Activated T-helper 2 cell treated with anti-CD3 and anti-CD28 coated beads, Interferon-gamma antibody, Interleukin-2, Interleukin-4, amounts not matched to agents 10 μg/mL and 5 μg/mL and 100 μg/mL, durations not matched to agents 14 hours and 24 hours and 36 hours (primary cell): ENCODE data around the gene FOXJ3. TPM values are rescaled to one million over a fixed set of nuclear protein-coding genes. Genes with fewer than 3 reads are reported as not detected.
"Not testable (repeated sequence)": the region's sequence is repeated elsewhere in the genome, so short reads cannot be mapped to it uniquely, and the experiment has no call there.

ENCODE experiments used
- DNase-seq: peaks from one replicate; pipeline ENCODE4 v3.0.0; 2021; ENCODE audit warnings: low spot score
- H3K27ac Mint-ChIP-seq: one replicate; pipeline ENCODE4 v1.8.0; 2021; ENCODE audit warnings: mixed read lengths
- H3K27me3 Mint-ChIP-seq: one replicate; pipeline ENCODE4 v1.8.0; 2021; ENCODE audit warnings: low read depth, mixed read lengths
- H3K36me3 Mint-ChIP-seq: one replicate; pipeline ENCODE4 v1.8.0; 2021; ENCODE audit warnings: low read depth, mixed read lengths
- H3K4me1 Mint-ChIP-seq: one replicate; pipeline ENCODE4 v1.8.0; 2021; ENCODE audit warnings: low read depth, mixed read lengths
- H3K4me3 Mint-ChIP-seq: one replicate; pipeline ENCODE4 v1.8.0; 2021; ENCODE audit warnings: low read depth, mild to moderate bottlenecking, moderate library complexity, mixed read lengths
- H3K9me3 Mint-ChIP-seq: one replicate; pipeline ENCODE4 v1.8.0; 2021; ENCODE audit warnings: mixed read lengths
- intact Hi-C: fragments of 100-400 bp; cut with micrococcal nuclease; formaldehyde crosslinking; loops from one replicate; pipeline ENCODE4 v1.15.1; 2023
- total RNA-seq: library from RNA; stranded (reverse); gene quantifications from 2 replicates; pipeline ENCODE4 v1.2.3, GENCODE V29; 2022

FOXJ3 gene
- total RNA-seq, 1 donor from 2014 or later = 46.4 TPM

DNA sequence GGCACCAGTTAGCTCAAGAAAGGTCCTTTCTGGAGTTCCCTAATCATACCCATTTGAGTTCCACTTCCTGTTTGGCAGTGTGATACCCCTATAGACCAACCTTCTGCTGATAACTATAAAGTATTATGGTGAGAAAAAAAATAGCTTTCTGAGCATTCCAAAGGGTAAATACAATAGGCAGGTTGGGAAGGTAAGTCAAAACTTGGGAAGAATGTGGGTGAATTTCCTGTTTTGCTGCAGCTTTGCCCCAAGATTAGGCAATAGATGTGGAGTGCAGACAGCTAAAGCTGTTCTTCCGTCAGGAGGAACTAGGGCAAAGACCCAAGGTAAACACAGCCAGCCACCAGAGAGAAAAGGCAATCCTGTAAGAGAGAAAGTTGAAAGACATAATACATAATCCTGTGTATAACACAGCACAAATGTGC lies 120.6 kb downstream of the FOXJ3 start:
- DNase-seq = no peak
- H3K9me3 Mint-ChIP-seq = peaks cover 34% of the 10 kb centered on the region
- no peak overlapping the region for H3K4me3 Mint-ChIP-seq
- intact Hi-C loops = no loop called here
- H3K36me3 Mint-ChIP-seq = peaks cover 61% of the 10 kb centered on the region
- peaks cover 3% of the 10 kb centered on the region for H3K4me1 Mint-ChIP-seq
- no peaks in the 10 kb centered on the region for H3K27me3 Mint-ChIP-seq
- no peak overlapping the region for H3K27ac Mint-ChIP-seq

DNA sequence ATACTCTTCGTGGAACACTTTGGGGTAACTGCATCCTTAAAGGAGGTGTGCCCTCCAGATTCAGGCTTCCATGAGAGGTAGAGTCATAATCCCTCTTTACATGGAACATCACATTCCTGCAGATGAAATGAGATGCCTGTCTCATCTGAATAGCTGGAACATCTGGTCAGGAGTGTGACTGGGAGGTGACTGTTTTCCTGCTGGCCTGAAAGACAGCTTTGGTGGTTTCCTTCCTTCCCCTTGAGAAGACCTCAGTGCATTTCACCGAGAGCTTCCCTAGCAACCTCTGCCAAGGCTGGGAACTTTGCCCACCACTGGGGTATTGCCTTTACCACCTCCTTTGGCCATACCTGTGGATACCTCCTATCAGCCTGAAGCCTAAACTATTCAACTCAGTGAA lies 123.8 kb downstream of the FOXJ3 start:
- H3K4me3 Mint-ChIP-seq = no peak overlapping the region
- H3K36me3 Mint-ChIP-seq = peaks cover 71% of the 10 kb centered on the region
- no peak overlapping the region for H3K27ac Mint-ChIP-seq
- DNase-seq = no peak
- H3K9me3 Mint-ChIP-seq = peaks cover 44% of the 10 kb centered on the region
- no peaks in the 10 kb centered on the region for H3K27me3 Mint-ChIP-seq
- intact Hi-C loops = no loop called here
- H3K4me1 Mint-ChIP-seq = peaks cover 3% of the 10 kb centered on the region

DNA sequence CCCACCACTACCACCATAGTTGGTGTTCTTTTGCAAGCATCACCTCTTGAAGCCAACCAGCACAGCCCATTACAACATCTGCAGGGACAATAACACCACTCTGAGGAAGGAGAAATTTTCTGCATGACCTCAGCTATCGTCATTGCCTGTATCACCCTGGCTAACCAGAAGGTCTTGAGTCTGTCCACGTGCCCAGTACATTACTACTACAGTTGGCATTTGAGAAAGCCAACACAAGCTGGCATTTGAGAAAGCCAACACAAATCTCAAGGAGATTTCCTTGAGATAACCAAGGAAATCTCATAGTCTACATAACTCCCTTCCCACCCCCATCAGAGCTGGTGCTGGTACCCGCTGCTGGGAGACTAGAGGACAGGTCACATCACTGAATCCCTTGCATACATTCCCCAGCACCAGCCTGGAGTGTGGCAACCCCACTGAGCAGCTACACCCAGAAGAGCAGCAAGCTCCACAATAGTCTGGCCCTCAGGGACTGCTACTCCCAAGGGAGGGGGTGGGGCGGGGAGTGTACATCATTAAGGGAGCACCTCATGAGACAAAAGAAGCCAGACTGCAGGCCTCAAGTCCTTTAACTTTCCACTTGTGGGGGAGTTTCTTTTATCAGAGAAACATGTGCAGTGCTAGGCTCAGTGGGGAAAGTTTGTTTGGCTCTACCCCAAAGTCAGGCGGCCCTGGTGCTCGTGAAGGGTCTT lies 124.5 kb downstream of the FOXJ3 start:
- intact Hi-C loops = no loop called here
- Mint-ChIP-seq H3K9me3 (peaks cover 44% of the 10 kb centered on the region), H3K36me3 (peaks cover 75% of the 10 kb centered on the region)

GRCh38 chr1:42209526-42210251 lies 125.3 kb downstream of the FOXJ3 start:
- Mint-ChIP-seq H3K4me3 (no peak overlapping the region), H3K27ac (no peak overlapping the region), H3K36me3 (peaks cover 78% of the 10 kb centered on the region), H3K27me3 (no peaks in the 10 kb centered on the region), H3K4me1 (peaks cover 3% of the 10 kb centered on the region), H3K9me3 (peaks cover 40% of the 10 kb centered on the region)
- intact Hi-C loops = no loop called here
- DNase-seq = no peak

More for the DNA sequence above, 124.5 kb downstream of the FOXJ3 start:
- Mint-ChIP-seq H3K4me1 (peaks cover 3% of the 10 kb centered on the region), H3K4me3 (no peak overlapping the region), H3K27ac (no peak overlapping the region), H3K27me3 (no peaks in the 10 kb centered on the region)
- DNase-seq = no peak

GRCh38 chr1:42206930-42207329 lies 128.1 kb downstream of the FOXJ3 start:
- intact Hi-C loops, DNase-seq, H3K4me1 Mint-ChIP-seq, H3K4me3 Mint-ChIP-seq, H3K27me3 Mint-ChIP-seq, H3K27ac Mint-ChIP-seq: not testable (repeated sequence)
- peaks cover 34% of the 10 kb centered on the region for H3K9me3 Mint-ChIP-seq
- H3K36me3 Mint-ChIP-seq = peaks cover 79% of the 10 kb centered on the region

- Mint-ChIP-seq H3K4me1 (peaks cover 3% of the 10 kb centered on the region), H3K4me3 (no peak overlapping the region), H3K9me3 (peaks cover 36% of the 10 kb centered on the region), H3K36me3 (peaks cover 78% of the 10 kb centered on the region), H3K27ac (no peak overlapping the region), H3K27me3 (no peaks in the 10 kb centered on the region)
- DNase-seq = no peak
- intact Hi-C loops = no loop called here
Observed at GRCh38 chr1:42206164-42206563, 128.9 kb downstream of the FOXJ3 start.

- H3K4me1 Mint-ChIP-seq = no peaks in the 10 kb centered on the region
- peaks cover 25% of the 10 kb centered on the region for H3K9me3 Mint-ChIP-seq
- peaks cover 75% of the 10 kb centered on the region for H3K36me3 Mint-ChIP-seq
- no peaks in the 10 kb centered on the region for H3K27me3 Mint-ChIP-seq
- intact Hi-C loops = no loop called here
- no peak for DNase-seq
- H3K27ac Mint-ChIP-seq = no peak overlapping the region
- H3K4me3 Mint-ChIP-seq = no peak overlapping the region
Observed at GRCh38 chr1:42201986-42202385, 133.0 kb downstream of the FOXJ3 start.

DNA sequence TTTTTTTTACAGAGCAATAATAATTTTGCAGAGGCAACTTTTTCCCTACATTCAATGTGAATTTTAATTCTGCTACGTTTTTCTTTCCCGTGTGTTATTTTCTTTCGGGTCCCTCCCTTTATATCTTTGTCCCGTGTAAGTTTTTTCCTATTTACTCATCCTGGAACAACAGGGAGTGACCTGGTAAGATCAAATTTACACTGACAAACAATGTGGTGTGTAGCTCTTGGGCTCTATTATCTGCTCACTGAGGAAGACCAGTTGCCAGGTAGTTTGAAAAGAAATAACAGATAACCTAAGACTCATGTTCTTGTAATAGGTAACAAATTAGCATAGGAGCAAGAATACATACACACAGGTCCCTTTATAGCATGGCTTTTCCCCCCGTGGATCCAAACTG lies 136.8 kb downstream of the FOXJ3 start:
- intact Hi-C loops = no loop called here
- H3K36me3 Mint-ChIP-seq = peaks cover 53% of the 10 kb centered on the region
- no peak overlapping the region for H3K27ac Mint-ChIP-seq
- H3K27me3 Mint-ChIP-seq = no peaks in the 10 kb centered on the region
- peaks cover 14% of the 10 kb centered on the region for H3K9me3 Mint-ChIP-seq
- no peaks in the 10 kb centered on the region for H3K4me1 Mint-ChIP-seq
- no peak for DNase-seq
- no peak overlapping the region for H3K4me3 Mint-ChIP-seq

- H3K36me3 Mint-ChIP-seq = peaks cover 44% of the 10 kb centered on the region
Observed at GRCh38 chr1:42195841-42196240, 139.2 kb downstream of the FOXJ3 start.

DNA sequence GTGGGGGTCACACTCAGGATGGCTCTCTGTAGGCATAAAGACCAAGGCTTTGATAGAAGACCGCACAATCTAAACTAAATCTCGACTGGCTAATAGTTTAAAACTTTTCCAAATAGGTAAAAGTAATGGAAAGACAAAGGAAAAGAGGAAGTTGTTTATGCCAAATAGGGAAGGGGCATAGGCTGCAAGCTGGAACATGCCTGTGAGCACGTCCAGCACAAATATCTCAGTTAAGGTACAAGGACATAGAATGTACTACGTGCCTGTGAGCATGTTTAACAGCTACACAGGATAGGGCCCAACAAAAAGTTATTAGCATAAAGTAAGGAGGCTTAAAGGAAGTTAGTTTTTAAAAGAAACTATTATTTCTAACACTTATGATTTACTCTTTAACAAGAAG lies 142.9 kb downstream of the FOXJ3 start:
- Mint-ChIP-seq H3K36me3 (peaks cover 43% of the 10 kb centered on the region), H3K4me3 (no peak overlapping the region), H3K4me1 (no peaks in the 10 kb centered on the region), H3K27me3 (no peaks in the 10 kb centered on the region), H3K27ac (no peak overlapping the region), H3K9me3 (no peaks in the 10 kb centered on the region)
- intact Hi-C loops = no loop called here
- DNase-seq = no peak

More at GRCh38 chr1:42195841-42196240, 139.2 kb downstream of the FOXJ3 start:
- intact Hi-C loops = no loop called here
- Mint-ChIP-seq H3K4me1 (no peaks in the 10 kb centered on the region), H3K4me3 (no peak overlapping the region), H3K27me3 (no peaks in the 10 kb centered on the region), H3K27ac (no peak overlapping the region), H3K9me3 (no peaks in the 10 kb centered on the region)
- no peak for DNase-seq

GRCh38 chr1:42191319-42191718 lies 143.7 kb downstream of the FOXJ3 start:
- Mint-ChIP-seq H3K36me3 (peaks cover 38% of the 10 kb centered on the region), H3K27ac (no peak overlapping the region)

GRCh38 chr1:42189931-42190853 lies 144.8 kb downstream of the FOXJ3 start:
- Mint-ChIP-seq H3K4me3 (no peak overlapping the region), H3K27me3 (no peaks in the 10 kb centered on the region), H3K9me3 (no peaks in the 10 kb centered on the region), H3K4me1 (no peaks in the 10 kb centered on the region), H3K36me3 (peaks cover 47% of the 10 kb centered on the region), H3K27ac (no peak overlapping the region)
- intact Hi-C loops = no loop called here
- no peak for DNase-seq

More at GRCh38 chr1:42191319-42191718, 143.7 kb downstream of the FOXJ3 start:
- no peak overlapping the region for H3K4me3 Mint-ChIP-seq
- no peak for DNase-seq
- H3K27me3 Mint-ChIP-seq = no peaks in the 10 kb centered on the region
- H3K4me1 Mint-ChIP-seq = no peaks in the 10 kb centered on the region
- no peaks in the 10 kb centered on the region for H3K9me3 Mint-ChIP-seq
- intact Hi-C loops = no loop called here
